ENCODE data around the gene CACFD1. TPM values are rescaled to one million over a fixed set of nuclear protein-coding genes. Genes with fewer than 3 reads are reported as not detected.

Gene CACFD1
- polyA plus RNA-seq, 3 donors, result 36.5 to 41.9 (median 38.4) TPM

- no peak for DNase-seq
Measured at GRCh38 chr9:133513214-133514100, 53.7 kb downstream of the CACFD1 start.

GRCh38 chr9:133514460-133515239 lies 54.9 kb downstream of the CACFD1 start:
- no peak for DNase-seq

- DNase-seq, result no peak
Measured at GRCh38 chr9:133515240-133515610, 55.4 kb downstream of the CACFD1 start.

GRCh38 chr9:133515615-133516255 lies 56.0 kb downstream of the CACFD1 start:
- DNase-seq, result no peak

GRCh38 chr9:133516256-133516960 lies 56.6 kb downstream of the CACFD1 start:
- DNase-seq, result no peak

GRCh38 chr9:133516961-133517350 lies 57.2 kb downstream of the CACFD1 start:
- DNase-seq, result no peak

- DNase-seq, result no peak
Measured at GRCh38 chr9:133517711-133518110, 57.9 kb downstream of the CACFD1 start.

GRCh38 chr9:133518200-133518599 lies 58.4 kb downstream of the CACFD1 start:
- DNase-seq, result no peak

GRCh38 chr9:133518706-133519449 lies 59.1 kb downstream of the CACFD1 start:
- DNase-seq, result no peak

GRCh38 chr9:133519693-133520092 lies 59.9 kb downstream of the CACFD1 start:
- no peak for DNase-seq

GRCh38 chr9:133520121-133520835 lies 60.5 kb downstream of the CACFD1 start:
- DNase-seq, result no peak

Other genes with a start within 250 kb of the CACFD1 start
- 10 to 100 TPM; 15.3 to 19.2 (median 17.6) TPM for gene ABO, start 184.8 kb upstream of the CACFD1 start, polyA plus RNA-seq (ENCODE audit: insufficient read length in 3 of 3)
- 10 to 100 TPM; 29.2 to 35.6 (median 31.7) TPM for gene SURF6, start 123.8 kb upstream of the CACFD1 start, polyA plus RNA-seq (ENCODE audit: insufficient read length in 3 of 3)
- 10 to 100 TPM; 31.8 to 33.4 (median 32.6) TPM for gene MED22, start 111.8 kb upstream of the CACFD1 start, polyA plus RNA-seq (ENCODE audit: insufficient read length in 3 of 3)
- gene RPL7A, start 111.8 kb upstream of the CACFD1 start, polyA plus RNA-seq (ENCODE audit: insufficient read length in 3 of 3), result 1,000 to 10,000 TPM; 2,345 to 2,776 (median 2,509) TPM
- 10 to 100 TPM; 41.0 to 51.9 (median 44.9) TPM for gene SURF1, start 103.5 kb upstream of the CACFD1 start, polyA plus RNA-seq (ENCODE audit: insufficient read length in 3 of 3)
- 10 to 100 TPM; 23.1 to 28.2 (median 26.4) TPM for gene SURF2, start 103.4 kb upstream of the CACFD1 start, polyA plus RNA-seq (ENCODE audit: insufficient read length in 3 of 3)
- gene SURF4, start 83.9 kb upstream of the CACFD1 start, polyA plus RNA-seq (ENCODE audit: insufficient read length in 3 of 3), result 100 to 1,000 TPM; 163 to 184 (median 172) TPM
- 1 to 10 TPM; 3.9 to 5.3 (median 4.6) TPM for gene STKLD1, start 83.6 kb upstream of the CACFD1 start, polyA plus RNA-seq (ENCODE audit: insufficient read length in 3 of 3)
- gene REXO4, start 42.0 kb upstream of the CACFD1 start, polyA plus RNA-seq (ENCODE audit: insufficient read length in 3 of 3), result 10 to 100 TPM; 29.1 to 32.3 (median 31.6) TPM
- gene ADAMTS13, start 37.6 kb upstream of the CACFD1 start, polyA plus RNA-seq (ENCODE audit: insufficient read length in 3 of 3), result 10 to 100 TPM; 10.5 to 14.1 (median 13.8) TPM
- gene SLC2A6, start 19.1 kb downstream of the CACFD1 start, polyA plus RNA-seq (ENCODE audit: insufficient read length in 3 of 3), result 1 to 10 TPM; 1.4 to 2.0 (median 1.8) TPM
- gene MYMK, start 65.0 kb downstream of the CACFD1 start, polyA plus RNA-seq (ENCODE audit: insufficient read length in 3 of 3), result not detected
- gene ADAMTSL2, start 74.7 kb downstream of the CACFD1 start, polyA plus RNA-seq (ENCODE audit: insufficient read length in 3 of 3), result 1 to 10 TPM; 1.5 to 1.9 (median 1.6) TPM
- gene FAM163B, start 149.4 kb downstream of the CACFD1 start, polyA plus RNA-seq (ENCODE audit: insufficient read length in 3 of 3), result under 1 TPM; 0.25 to 0.38 (median 0.33) TPM
- gene DBH, start 176.4 kb downstream of the CACFD1 start, polyA plus RNA-seq (ENCODE audit: insufficient read length in 3 of 3), result 1 to 10 TPM in 2 of 3 donors, under 1 TPM in 1; 0.94 to 1.7 (median 1.4) TPM

Data from renal pelvis (tissue), 4 donors.